SK-N-SH treated with all-trans-retinoic acid at 6 μM for 48 hours (cell line): ENCODE data around the gene HYCC1.

Source experiments
- ATAC-seq: fragments of 200-7000 bp; cut with Tn5 transposase; 3 replicates; pipeline ENCODE4 v1.9.1; 2020; ENCODE audit warnings: mild to moderate bottlenecking, moderate library complexity
- ARNTL ChIP-seq: fragments of 450-650 bp; formaldehyde crosslinking; IDR thresholded peaks from 2 replicates; pipeline ENCODE4 v1.5.0; 2020; ENCODE audit warnings: low read depth, mild to moderate bottlenecking, moderate library complexity, borderline replicate concordance
- CSDC2 ChIP-seq: fragments of 250-450 bp; sonication (Bioruptor Pico); IDR thresholded peaks from 2 replicates; pipeline ENCODE4 v1.5.0; 2020; ENCODE audit warnings: mild to moderate bottlenecking, moderate library complexity
- CSRNP3 ChIP-seq: fragments of 250-450 bp; sonication (Bioruptor Pico); IDR thresholded peaks from 2 replicates; pipeline ENCODE4 v1.5.1; 2021; ENCODE audit warnings: mild to moderate bottlenecking, moderate library complexity
- ESRRG ChIP-seq: fragments of 250-450 bp; sonication (Bioruptor Pico); IDR thresholded peaks from 2 replicates; pipeline ENCODE4 v1.6.1; 2021; ENCODE audit warnings: mild to moderate bottlenecking
- GLIS3 ChIP-seq: fragments of 250-450 bp; sonication (Bioruptor Pico); IDR thresholded peaks from 2 replicates; pipeline ENCODE4 v1.5.0; 2020; ENCODE audit warnings: mild to moderate bottlenecking, moderate library complexity
- OSR1 ChIP-seq: fragments of 250-450 bp; sonication (Bioruptor Pico); IDR thresholded peaks from 2 replicates; pipeline ENCODE4 v1.8.0; 2022; ENCODE audit warnings: moderate library complexity, mild to moderate bottlenecking, inconsistent platforms
- PATZ1 ChIP-seq: fragments of 250-450 bp; sonication (Bioruptor Pico); IDR thresholded peaks from 2 replicates; pipeline ENCODE4 v1.8.0; 2020; ENCODE audit warnings: mild to moderate bottlenecking, moderate library complexity, borderline replicate concordance
- PPARA ChIP-seq: fragments of 250-450 bp; sonication (Bioruptor Pico); IDR thresholded peaks from 2 replicates; pipeline ENCODE4 v1.5.0; 2020; ENCODE audit warnings: mild to moderate bottlenecking, borderline replicate concordance
- RARB ChIP-seq: fragments of 250-450 bp; sonication (Bioruptor Pico); IDR thresholded peaks from 2 replicates; pipeline ENCODE4 v1.8.0; 2021; ENCODE audit warnings: mild to moderate bottlenecking, moderate library complexity
- SNAI2 ChIP-seq: fragments of 250-450 bp; sonication (Bioruptor Pico); IDR thresholded peaks from 2 replicates; pipeline ENCODE4 v1.5.0; 2020; ENCODE audit warnings: mild to moderate bottlenecking, moderate library complexity
- TCF4 ChIP-seq: fragments of 250-450 bp; sonication (Bioruptor Pico); IDR thresholded peaks from 2 replicates; pipeline ENCODE4 v1.8.0; 2021; ENCODE audit warnings: mild to moderate bottlenecking, moderate library complexity, borderline replicate concordance
- TOX ChIP-seq: fragments of 250-450 bp; sonication (Bioruptor Pico); IDR thresholded peaks from 2 replicates; pipeline ENCODE4 v1.8.0; 2021; ENCODE audit warnings: mild to moderate bottlenecking, moderate library complexity, borderline replicate concordance
- ZC3H10 ChIP-seq: fragments of 250-450 bp; sonication (Bioruptor Pico); IDR thresholded peaks from 2 replicates; pipeline ENCODE4 v1.5.1; 2021; ENCODE audit warnings: mild to moderate bottlenecking, moderate library complexity
- ZFP3 ChIP-seq: fragments of 250-450 bp; sonication (Bioruptor Pico); IDR thresholded peaks from 2 replicates; pipeline ENCODE4 v1.5.0; 2020; ENCODE audit warnings: mild to moderate bottlenecking, moderate library complexity
- ZFP30 ChIP-seq: fragments of 450-650 bp; formaldehyde crosslinking; IDR thresholded peaks from 2 replicates; pipeline ENCODE4 v1.5.0; 2022; ENCODE audit warnings: mild to moderate bottlenecking, moderate library complexity
- ZNF565 ChIP-seq: fragments of 450-650 bp; formaldehyde crosslinking; conservative IDR thresholded peaks from 2 replicates; pipeline ENCODE4 v1.5.0; 2020; ENCODE audit warnings: low read depth, mild to moderate bottlenecking, moderate library complexity
- ZNF70 ChIP-seq: fragments of 450-650 bp; formaldehyde crosslinking; IDR thresholded peaks from 2 replicates; pipeline ENCODE4 v1.5.0; 2020; ENCODE audit warnings: mild to moderate bottlenecking, moderate library complexity
- ZNF8 ChIP-seq: fragments of 450-650 bp; formaldehyde crosslinking; IDR thresholded peaks from 2 replicates; pipeline ENCODE4 v1.5.0; 2020; ENCODE audit warnings: mild to moderate bottlenecking, moderate library complexity
- TF ChIP-seq, protein P1 (sequence below): fragments of 250-450 bp; sonication (Bioruptor Pico); IDR thresholded peaks from 2 replicates; pipeline ENCODE4 v1.5.0; 2020; ENCODE audit warnings: mild to moderate bottlenecking, moderate library complexity
- TF ChIP-seq, protein P2 (sequence below): fragments of 250-450 bp; sonication (Bioruptor Pico); IDR thresholded peaks from 2 replicates; pipeline ENCODE4 v1.8.0; 2021; ENCODE audit warnings: low read depth, mild to moderate bottlenecking, moderate library complexity, borderline replicate concordance
- TF ChIP-seq, protein P3 (sequence below): fragments of 250-450 bp; sonication (Bioruptor Pico); IDR thresholded peaks from 2 replicates; pipeline ENCODE4 v1.5.1; 2020; ENCODE audit warnings: low read depth, mild to moderate bottlenecking, moderate library complexity

HYCC1 gene

GRCh38 chr7:23012908-23013714 is 819 bp downstream of the HYCC1 start:
- no peak; the same call in 2 of the 3 replicates for ATAC-seq

DNA sequence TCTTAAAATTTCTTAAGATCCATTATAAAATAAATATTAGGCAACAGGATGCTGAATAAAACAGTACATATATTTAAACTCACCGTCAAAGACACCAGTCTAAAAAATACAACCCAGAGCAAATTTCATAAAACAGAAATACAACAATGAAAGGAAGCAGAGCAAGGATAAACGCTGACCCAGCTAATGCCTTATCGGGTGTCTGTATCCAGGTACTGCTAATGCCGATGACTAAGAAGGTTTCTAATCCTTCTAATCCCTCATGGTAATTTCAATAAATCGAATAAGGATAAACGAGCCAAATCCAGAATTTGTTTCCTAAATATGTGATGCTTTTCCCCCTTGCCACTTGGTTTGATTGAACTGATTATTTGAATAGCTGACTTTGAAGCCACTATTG is 1.7 kb downstream of the HYCC1 start:
- no peak for ATAC-seq
- TF ChIP-seq OSR1 (CRISPR knock-in tag) (no peak), PPARA (no peak), ZNF565 (CRISPR knock-in tag) (no peak), RARB (CRISPR knock-in tag) (no peak), ARNTL (CRISPR knock-in tag) (no peak), ZFP3 (CRISPR knock-in tag) (no peak), ZFP30 (no peak), ESRRG (CRISPR knock-in tag) (no peak), ZNF8 (CRISPR knock-in tag) (no peak), CSRNP3 (CRISPR knock-in tag) (no peak), GLIS3 (CRISPR knock-in tag) (no peak), CSDC2 (no peak), ZNF70 (CRISPR knock-in tag) (no peak), TOX (CRISPR knock-in tag) (no peak)
- TF ChIP-seq, protein P1, sequence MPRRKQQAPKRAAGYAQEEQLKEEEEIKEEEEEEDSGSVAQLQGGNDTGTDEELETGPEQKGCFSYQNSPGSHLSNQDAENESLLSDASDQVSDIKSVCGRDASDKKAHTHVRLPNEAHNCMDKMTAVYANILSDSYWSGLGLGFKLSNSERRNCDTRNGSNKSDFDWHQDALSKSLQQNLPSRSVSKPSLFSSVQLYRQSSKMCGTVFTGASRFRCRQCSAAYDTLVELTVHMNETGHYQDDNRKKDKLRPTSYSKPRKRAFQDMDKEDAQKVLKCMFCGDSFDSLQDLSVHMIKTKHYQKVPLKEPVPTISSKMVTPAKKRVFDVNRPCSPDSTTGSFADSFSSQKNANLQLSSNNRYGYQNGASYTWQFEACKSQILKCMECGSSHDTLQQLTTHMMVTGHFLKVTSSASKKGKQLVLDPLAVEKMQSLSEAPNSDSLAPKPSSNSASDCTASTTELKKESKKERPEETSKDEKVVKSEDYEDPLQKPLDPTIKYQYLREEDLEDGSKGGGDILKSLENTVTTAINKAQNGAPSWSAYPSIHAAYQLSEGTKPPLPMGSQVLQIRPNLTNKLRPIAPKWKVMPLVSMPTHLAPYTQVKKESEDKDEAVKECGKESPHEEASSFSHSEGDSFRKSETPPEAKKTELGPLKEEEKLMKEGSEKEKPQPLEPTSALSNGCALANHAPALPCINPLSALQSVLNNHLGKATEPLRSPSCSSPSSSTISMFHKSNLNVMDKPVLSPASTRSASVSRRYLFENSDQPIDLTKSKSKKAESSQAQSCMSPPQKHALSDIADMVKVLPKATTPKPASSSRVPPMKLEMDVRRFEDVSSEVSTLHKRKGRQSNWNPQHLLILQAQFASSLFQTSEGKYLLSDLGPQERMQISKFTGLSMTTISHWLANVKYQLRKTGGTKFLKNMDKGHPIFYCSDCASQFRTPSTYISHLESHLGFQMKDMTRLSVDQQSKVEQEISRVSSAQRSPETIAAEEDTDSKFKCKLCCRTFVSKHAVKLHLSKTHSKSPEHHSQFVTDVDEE: no peak
- TF ChIP-seq, protein P2, sequence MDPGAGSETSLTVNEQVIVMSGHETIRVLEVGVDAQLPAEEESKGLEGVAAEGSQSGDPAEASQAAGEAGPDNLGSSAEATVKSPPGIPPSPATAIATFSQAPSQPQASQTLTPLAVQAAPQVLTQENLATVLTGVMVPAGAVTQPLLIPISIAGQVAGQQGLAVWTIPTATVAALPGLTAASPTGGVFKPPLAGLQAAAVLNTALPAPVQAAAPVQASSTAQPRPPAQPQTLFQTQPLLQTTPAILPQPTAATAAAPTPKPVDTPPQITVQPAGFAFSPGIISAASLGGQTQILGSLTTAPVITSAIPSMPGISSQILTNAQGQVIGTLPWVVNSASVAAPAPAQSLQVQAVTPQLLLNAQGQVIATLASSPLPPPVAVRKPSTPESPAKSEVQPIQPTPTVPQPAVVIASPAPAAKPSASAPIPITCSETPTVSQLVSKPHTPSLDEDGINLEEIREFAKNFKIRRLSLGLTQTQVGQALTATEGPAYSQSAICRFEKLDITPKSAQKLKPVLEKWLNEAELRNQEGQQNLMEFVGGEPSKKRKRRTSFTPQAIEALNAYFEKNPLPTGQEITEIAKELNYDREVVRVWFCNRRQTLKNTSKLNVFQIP (CRISPR knock-in tag): no peak

More at GRCh38 chr7:23012908-23013714, 819 bp downstream of the HYCC1 start:
- TF ChIP-seq OSR1 (CRISPR knock-in tag) (no peak), PPARA (no peak), ZC3H10 (no peak)

DNA sequence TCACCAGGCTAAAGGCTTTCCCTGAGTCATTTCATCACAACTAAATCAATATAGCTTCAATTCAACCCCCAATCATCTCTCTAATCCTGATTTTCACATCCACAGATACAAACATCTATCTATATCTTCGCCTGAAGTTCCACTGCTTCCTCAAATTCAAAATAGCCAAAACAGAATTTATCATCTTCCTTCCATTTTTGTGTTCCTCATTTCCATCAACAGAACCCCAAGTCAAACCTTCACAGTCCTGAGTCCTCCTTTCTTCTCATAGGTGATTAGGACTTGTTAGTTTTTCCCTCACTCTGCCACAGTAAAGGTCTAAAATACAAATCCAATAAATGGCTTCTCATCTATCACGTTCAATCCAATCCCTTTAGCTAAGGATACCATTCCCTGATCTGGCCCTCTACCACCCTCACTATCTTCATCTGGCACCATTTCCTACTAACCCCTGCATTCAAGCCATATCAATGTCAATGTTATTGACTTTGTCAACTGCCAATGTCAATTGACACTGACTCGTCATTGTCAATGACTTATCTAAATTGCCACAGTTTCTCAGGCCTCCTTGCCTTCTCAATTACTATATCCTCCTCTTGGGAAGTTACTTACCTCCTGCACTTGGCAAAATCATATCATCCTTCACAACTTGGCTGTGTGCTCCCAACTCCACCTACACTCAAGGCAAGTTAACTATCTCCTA is 2.6 kb downstream of the HYCC1 start:
- no peak for TF ChIP-seq TCF4
- TF ChIP-seq PPARA: no peak
- no peak for TF ChIP-seq ZNF565 (CRISPR knock-in tag)
- TF ChIP-seq, protein P3, sequence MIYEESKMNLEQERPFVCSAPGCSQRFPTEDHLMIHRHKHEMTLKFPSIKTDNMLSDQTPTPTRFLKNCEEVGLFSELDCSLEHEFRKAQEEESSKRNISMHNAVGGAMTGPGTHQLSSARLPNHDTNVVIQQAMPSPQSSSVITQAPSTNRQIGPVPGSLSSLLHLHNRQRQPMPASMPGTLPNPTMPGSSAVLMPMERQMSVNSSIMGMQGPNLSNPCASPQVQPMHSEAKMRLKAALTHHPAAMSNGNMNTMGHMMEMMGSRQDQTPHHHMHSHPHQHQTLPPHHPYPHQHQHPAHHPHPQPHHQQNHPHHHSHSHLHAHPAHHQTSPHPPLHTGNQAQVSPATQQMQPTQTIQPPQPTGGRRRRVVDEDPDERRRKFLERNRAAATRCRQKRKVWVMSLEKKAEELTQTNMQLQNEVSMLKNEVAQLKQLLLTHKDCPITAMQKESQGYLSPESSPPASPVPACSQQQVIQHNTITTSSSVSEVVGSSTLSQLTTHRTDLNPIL: no peak
- TF ChIP-seq PATZ1 (CRISPR knock-in tag): no peak
- no peak for TF ChIP-seq ZNF8 (CRISPR knock-in tag)
- TF ChIP-seq CSRNP3 (CRISPR knock-in tag): no peak
- no peak for TF ChIP-seq RARB (CRISPR knock-in tag)
- no peak for TF ChIP-seq SNAI2 (CRISPR knock-in tag)
- no peak for TF ChIP-seq ZFP3 (CRISPR knock-in tag)
- TF ChIP-seq ZNF70 (CRISPR knock-in tag): no peak
- TF ChIP-seq OSR1 (CRISPR knock-in tag): no peak
- no peak for TF ChIP-seq ZFP30
- ATAC-seq: no peak
